HuH-7.5 (cell line): ENCODE results near the gene TRIM74.
"Not testable (repeated sequence)": the region's sequence is repeated elsewhere in the genome, so short reads cannot be mapped to it uniquely, and the experiment has no call there.

Source experiments
- DNase-seq: peaks from one replicate; pipeline ENCODE4 v3.0.0; 2011; ENCODE audit warnings: low spot score

Gene TRIM74

DNA sequence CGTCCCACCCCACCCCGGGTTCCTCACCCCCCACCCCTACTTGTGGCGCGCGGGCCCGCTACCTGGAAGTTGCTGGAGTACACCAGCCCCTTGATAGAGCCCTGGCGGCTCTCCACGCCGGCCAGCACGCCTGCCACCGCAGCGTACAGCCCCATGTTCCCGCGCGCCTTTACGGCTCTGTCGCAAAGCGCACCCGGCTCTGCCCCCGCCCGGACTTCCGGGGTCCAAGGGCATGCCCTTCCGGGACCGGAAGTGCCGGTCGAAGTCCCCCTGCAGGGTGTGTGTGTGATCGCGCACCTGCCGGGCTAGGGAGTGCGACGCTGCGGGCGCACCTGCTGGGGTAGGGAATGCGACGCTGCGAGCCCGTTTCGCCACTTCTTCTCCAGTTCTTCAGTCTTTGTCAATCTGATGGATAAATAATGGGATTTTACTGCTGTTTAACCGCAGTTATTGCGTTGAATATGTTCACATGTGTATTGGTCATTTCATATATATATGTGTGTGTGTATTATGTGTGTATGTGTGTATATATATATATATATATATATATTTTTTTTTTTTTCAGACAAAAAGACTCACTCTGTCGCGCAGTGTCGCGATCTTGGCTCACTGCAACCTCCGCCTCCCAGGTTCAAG is 14.6 kb downstream of the TRIM74 start:
- not testable (repeated sequence) for DNase-seq

DNA sequence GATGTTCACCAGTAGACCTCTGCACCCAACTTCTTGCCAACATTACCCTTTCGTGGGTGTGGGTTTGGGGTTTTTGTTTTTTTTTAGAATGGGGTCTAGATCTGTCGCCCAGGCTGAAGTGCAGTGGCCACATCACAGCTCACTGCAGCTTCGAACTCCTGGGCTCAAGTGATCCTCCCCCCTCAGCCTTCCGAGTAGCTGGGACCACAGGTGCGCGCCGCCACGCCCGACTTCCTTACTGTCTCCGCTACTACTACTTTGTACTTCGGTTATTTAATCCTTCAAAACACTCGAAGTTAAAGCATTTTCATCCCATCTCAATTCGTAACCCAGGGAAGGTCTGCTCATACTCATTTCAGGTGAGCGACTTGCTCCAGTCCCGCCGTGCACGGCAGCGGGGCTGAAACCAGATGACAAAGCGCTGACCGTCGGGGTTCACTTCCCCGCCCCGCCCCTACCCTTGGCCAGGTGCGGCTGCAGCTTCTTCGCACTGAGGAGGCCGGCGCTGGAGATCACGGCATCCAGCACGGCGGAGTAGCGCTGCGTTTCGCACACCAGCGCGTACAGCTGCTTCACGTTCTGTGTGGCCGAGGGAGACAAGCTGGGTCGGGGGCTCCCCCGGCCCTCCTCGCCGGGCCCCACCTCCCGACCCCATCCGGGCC is 15.2 kb downstream of the TRIM74 start:
- DNase-seq, result not testable (repeated sequence)

DNA sequence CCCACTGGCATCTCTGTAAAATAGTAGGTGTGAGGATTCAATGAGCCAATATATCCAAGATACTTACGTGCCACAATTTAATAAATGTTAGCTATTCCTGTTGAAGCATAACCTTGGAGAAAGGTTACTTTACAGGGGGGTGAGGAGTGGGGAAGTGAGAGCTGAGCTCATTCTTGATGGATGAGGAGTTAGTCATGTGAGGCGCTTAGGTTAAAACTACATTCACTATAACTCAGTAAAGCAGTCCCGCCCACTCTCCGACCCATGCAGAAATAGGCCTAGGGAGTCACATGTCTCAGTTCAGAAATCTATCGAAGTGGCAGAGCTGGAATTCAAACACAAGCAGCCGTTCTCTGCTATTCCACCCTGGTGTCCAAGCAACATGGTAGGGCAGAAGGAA is 18.8 kb downstream of the TRIM74 start:
- DNase-seq, result not testable (repeated sequence)

DNA sequence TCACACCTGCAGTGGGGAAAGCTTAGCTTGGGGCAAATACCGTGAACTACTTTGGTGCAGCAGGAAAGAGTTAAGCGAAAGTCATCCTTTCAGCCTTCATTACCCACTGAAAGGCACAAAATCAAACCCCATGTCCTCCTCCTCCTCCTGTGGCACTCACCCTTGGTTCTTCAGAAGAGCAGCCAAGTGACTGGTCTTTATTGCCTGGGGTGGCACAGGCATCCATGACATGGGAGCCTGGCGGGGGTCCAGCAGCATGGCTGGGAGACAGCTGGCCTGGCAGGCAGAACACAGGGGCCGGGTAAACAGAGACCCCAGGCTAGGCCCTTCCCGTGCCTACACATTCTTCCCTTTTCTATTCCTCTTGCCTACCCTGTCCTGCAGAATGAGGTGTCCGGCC is 19.6 kb downstream of the TRIM74 start:
- DNase-seq, result not testable (repeated sequence)

DNA sequence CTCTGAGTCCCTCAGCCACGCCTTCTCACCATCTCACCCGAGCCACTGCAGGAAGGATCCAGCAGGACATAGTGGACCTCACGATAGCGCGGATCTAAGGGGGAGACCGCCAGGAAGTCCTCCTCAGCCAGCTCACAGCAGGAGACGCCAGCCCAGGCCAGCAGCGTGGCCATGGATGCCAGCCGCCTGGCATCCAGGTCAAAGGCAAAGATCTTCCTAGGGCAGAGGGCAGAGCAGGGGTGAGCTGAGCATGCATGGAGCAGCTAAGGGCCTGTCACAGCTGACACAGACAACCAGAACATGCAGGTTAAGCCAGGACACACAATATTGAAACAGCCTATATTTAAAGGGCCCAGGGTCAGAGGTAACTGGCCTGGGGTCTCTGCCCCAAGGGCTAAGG is 20.0 kb downstream of the TRIM74 start:
- not testable (repeated sequence) for DNase-seq

DNA sequence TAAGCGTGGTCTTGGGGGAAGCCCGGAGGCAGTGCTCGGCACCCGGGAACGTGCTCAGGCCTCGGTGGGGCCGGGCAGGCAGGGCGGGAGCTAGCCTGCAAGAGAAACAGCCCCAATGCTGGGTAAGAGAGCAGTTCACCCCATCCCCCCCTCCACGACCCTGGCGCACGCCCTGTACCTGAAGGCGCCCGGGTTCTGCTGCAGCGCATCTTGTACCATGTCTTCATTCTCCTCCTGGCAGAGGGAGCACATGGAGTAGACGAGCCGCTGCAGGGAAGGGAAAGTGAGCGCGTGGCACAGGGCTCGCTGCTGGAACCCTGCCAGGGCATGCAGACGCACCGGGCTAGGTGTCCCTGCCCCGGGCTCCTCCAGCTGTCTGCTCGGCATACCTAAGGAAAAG is 20.6 kb downstream of the TRIM74 start:
- DNase-seq, result not testable (repeated sequence)

DNA sequence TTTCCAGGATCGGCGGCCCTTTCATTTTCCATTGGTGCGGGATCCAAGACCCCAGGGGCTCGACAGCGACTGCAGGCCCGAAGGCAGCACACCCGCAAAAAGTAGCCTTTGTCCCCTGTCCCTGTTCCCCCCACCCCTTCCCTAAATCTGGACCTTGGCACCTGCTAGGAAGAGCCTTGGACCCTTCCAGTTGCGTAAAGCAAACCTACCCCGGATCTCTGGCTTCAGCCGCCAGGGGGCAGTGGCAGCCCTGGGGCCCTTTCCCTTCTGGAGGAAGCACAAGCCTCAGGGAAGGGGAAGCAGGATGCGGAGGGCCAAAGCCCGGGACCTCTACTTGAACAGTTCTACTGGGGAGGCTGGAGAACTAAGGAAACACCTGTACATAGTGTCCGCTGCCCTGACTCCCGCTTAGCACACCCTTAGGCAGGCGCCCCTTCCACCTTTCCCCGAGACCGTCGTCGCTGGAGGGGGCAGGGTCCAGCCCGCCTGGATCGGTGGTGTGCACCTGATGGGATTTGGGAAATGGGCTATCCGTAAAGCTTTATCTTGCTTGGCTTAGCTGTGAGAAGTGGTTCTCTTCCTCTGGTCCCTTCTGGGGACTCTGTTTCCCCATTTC is 23.0 kb downstream of the TRIM74 start:
- not testable (repeated sequence) for DNase-seq

DNA sequence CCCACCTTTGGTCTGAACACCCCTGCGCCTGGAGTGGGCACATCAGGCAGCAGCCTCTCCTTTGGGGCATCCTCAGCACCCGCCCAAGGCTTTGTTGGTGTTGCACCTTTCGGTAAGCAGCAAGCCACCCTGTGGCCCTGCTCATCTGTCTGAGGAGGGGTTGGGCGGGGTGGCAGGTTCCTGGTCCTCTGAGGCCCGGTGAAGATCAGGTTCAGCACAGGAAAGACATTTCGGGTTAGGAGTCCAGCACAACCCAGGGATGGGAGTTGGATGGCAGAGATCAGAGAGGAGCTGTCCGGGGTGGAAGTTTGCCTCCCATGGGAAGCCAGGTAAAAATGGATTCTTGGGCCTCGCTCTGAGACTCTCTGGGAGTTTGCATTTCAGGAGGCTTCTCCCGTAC is 23.7 kb downstream of the TRIM74 start:
- not testable (repeated sequence) for DNase-seq

DNA sequence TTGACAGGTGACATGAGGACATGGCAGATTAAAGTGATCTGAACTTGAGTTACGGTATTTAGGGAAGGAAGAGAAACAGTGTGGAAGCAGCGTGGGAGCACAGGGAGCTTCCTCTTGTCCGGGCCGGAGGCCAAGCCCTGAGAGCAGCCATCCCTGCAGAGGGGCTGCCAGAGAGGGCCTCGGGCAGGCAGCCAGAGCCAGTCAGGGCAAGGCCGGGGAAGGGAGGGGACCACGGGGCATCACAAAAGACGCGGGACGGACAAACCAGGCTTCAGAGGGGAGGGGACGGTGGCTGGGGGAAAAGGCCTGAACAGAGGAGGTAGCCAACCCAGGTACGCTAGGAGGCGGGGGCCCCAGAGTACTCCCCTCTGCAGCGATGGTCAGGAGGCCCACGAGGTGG is 24.3 kb downstream of the TRIM74 start:
- not testable (repeated sequence) for DNase-seq

DNA sequence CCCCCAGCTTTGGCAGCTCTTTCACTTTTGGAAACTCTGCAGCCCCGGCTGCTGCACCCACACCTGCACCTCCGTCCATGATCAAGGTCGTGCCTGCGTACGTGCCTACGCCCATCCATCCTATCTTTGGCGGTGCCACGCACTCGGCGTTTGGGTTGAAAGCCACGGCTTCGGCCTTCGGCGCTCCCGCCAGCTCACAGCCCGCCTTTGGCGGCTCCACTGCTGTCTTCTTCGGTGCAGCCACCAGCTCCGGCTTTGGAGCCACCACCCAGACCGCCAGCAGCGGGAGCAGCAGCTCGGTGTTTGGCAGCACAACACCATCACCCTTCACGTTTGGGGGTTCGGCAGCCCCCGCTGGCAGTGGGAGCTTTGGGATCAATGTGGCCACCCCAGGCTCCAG is 26.3 kb downstream of the TRIM74 start:
- not testable (repeated sequence) for DNase-seq

DNA sequence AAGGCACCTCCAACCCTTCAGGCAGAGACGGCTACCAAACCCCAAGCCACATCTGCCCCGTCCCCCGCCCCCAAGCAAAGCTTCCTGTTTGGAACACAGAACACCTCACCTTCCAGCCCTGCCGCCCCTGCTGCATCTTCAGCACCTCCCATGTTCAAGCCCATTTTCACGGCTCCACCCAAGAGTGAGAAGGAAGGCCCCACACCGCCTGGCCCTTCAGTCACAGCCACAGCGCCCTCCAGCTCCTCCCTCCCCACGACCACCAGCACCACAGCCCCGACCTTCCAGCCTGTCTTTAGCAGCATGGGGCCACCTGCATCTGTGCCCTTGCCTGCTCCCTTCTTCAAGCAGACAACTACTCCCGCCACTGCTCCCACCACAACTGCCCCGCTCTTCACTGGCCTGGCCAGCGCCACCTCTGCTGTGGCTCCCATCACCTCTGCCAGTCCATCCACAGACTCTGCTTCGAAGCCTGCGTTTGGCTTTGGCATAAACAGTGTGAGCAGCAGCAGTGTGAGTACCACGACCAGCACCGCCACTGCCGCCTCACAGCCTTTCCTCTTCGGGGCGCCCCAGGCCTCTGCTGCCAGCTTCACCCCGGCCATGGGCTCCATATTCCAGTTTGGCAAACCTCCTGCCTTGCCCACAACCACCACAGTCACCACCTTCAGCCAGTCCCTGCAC is 27.1 kb downstream of the TRIM74 start:
- not testable (repeated sequence) for DNase-seq

DNA sequence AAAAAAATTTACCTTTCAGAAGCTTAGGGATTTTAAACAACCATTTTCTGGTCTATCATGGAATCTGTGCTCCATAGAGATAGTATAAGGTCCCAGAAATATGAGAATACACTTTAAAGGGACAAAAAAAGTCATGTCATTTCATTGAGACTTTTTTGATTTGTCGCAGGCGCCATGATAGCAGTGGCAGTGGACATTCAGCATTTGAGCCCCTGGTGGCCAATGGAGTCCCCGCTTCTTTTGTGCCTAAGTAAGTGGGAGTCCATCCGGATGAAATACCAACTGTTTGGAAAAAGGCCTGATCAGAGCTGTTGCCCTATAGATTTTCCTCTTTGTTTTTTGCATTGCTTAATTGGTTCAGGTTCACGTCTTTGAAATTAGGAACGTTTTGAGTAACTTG is 41.0 kb downstream of the TRIM74 start:
- not testable (repeated sequence) for DNase-seq

DNA sequence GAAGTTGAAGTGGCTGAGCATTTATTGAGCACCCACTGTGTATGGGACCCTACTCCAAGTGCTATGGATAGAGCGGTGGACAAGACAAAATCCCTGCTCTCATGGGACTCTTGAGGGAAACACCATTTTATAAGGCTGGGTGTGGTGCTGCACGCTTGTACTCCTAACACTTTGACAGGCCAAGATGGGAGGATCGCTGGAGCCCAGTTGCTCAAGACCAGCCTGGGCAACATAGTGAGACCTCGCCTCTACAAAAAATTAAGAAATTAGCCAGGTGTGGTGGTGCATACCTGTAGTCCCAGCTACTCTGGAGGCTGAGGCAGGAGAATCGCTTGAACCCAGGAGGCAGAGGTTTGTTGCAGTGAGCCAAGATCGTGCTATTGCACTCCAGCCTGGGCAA is 41.5 kb downstream of the TRIM74 start:
- DNase-seq, result not testable (repeated sequence)

DNA sequence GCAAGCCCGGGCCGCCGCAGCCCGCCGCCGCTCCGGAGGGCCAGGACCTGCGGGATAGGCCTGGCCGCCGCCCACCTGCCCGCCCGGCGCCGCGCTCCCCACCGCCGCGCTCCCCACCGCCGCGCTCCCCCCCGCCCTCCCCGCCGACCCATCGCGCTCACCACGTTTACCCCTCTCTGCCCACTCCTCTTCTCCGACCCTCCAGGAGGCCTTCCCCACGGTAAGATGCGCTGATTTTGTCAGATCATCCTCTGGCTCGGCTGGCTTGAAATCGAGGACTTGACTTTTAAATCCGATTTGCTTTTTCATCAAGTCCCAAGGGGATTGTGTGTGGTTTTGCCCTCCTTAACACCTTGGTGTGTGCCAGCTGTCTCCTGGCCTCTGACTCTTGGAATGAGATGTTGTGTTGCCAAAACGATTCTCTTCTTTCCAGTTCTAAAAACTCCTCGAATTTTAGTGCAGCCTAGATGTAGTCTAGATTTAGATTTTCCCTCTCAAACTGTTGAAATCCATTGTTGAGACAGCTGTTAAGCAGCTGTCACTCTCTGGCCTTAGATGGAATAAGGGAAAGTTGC is 43.6 kb downstream of the TRIM74 start:
- peak; percentile 30 for DNase-seq

DNA sequence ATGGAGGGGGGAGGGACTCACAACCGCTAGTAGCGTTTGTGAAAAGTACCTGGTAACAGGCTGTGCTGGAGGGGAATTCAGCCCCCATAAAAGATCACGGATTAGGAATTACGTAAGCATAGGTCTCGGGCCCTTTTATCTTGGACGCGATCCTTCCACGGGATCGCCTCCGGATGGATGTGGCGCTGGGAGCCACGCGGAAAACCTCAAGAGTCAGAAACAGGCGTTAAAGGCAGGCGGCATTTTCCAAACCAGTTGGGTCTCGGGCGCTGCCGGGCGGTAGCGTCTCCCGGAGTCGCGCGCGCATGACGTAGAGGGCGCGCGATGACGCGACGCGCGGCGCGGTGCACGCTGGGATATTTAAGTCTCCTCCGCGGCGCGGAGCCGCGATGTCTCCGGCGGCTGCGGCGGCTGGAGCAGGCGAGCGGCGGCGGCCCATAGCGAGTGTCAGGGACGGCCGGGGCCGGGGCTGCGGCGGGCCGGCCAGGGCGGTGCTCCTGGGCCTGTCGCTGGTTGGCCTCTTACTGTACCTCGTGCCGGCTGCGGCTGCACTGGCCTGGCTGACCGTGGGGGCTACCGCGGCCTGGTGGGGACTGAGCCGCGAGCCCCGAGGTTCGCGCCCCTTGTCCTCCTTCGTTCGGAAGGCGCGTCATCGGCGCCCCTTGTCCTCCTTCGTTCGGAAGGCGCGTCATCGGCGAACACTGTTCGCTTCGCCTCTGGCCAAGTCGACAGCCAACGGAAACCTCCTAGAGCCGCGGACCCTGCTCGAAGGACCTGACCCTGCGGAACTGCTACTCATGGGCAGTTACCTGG is 44.3 kb downstream of the TRIM74 start, which contains the start of gene POM121:
TSS of gene POM121 (plus strand) at position 363 of the 813 bp plus-strand sequence. CDS start at position 390, 27 bp downstream.
- DNase-seq, result peak; percentile 91

DNA sequence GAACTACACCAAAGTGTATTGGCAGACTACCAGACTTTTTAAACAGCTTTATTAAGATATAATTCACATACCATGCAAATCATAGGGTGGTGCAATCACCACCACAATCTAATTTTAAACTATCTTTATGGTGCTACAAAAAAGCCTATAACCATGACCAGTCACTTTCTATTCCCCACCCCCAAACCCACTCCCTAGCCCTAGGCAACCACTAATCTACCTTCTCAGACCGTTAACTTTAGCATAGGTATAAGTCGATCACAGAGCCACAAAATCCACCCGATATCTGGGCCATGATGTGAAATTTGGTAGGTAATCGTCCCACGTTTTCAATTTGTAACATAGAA is 44.9 kb downstream of the TRIM74 start:
- no peak for DNase-seq

DNA sequence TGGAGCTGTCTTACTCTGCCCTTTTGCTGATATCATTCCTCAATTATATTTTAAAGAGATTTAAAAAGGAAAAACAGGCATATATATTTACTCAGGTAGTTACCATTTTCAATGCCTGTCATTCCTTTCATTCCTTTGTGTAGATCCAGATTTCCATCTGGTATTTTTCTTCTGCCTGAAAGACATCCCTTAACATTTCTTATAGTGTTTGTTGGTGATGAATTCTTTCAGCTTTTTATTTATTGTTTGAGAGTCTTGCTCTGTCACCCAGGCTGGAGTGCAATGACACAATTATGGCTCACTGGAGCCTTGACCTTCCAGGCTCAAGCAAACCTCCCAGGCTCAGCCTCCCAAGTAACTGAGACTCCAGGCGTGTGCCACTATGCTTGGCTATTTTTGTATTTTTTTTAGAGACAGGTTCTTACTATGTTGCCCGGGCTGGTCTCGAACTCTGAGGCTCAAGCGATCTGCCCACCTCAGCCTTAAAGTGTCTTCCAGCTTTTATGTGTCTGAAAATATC is 50.0 kb downstream of the TRIM74 start:
- DNase-seq, result no peak

DNA sequence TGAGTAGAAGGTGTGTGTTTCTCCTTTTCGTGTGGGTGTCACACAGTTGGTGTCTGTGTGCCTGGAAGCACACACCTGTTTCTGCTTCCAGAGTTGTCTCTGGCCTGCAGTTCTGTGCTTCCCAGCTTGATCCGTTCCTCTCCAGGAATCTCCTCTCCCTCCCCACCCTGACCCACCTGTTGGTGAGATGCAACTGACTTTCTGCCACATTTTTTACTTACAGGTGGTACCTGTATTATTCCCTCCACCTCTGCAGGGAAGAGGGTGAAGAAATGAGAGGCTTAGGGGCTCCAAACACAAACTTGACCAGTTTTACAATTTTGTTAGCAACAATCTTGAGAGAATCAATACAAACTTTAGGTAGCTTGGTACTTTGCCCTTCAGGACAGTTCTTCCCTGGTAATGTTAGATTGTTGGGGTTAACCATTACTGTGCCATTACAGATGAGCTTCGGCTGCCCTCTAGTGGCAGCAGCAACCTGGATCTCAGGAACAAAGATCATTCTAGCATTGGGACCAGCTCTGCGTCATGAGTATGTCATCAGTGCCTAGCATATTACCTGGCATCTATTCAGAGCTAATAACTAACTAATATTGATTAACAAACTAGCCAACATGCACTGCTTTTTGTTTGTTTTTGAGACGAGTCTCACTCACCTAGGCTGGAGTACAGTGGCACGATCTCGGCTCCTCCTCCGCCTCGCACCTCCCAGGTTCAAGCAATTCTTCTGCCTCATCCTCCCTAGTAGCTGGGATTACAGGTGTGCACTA is 54.3 kb downstream of the TRIM74 start:
- DNase-seq, result peak; percentile 43

DNA sequence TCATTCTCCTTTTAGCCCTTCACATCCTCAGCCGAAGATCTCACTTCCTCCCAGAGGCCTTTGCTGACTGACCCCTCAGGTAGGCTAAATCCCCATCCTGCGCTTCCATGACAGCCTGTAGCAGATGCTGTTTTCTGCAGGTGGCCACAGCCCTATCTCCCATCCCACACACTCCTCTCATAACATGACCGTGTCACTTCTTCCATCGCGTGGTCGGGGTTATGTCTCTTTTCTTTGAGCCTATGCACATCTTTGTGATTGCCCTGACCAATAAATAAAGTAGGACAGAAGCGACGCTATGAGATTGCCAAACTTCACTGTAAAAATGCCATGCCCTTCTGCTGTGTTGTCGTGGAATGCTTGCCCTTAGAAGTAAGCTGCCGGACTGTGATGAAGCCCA is 55.5 kb downstream of the TRIM74 start:
- DNase-seq, result not testable (repeated sequence)

DNA sequence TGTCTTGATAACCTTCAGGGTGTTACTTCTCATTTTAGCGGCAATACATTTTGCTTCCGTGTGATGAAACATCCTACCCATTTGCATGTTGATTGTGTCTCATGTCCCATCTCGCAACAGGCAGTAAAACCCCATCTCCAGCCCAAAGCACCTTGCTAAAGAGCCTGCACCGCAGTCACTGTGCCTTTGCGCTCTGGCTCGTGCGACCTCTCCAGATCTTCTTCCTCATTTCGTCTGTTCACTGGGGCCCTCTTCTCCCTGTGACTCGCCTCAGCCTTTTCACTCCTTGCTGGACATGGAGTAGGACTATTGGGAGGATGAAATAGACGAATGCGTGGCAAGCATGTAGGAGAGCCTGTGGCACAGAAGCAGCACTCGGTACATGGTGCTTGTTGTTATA is 57.9 kb downstream of the TRIM74 start:
- DNase-seq, result not testable (repeated sequence)
